Osteocyte (in vitro differentiated cells): ENCODE data around the gene ODAD4. TPM values are rescaled to one million over a fixed set of nuclear protein-coding genes. Genes with fewer than 3 reads are reported as not detected.

Experiments used
- DNase-seq: peaks from one replicate; pipeline ENCODE4 v3.0.0; 2021; ENCODE audit warnings: mixed read lengths; ENCODE audit not compliant: unreplicated experiment; ENCODE audit errors: extremely low spot score
- H3K27ac Mint-ChIP-seq: one replicate; pipeline ENCODE4 v1.8.0; 2021; ENCODE audit warnings: mild to moderate bottlenecking, mixed read lengths; ENCODE audit not compliant: unreplicated experiment
- H3K27me3 Mint-ChIP-seq: one replicate; pipeline ENCODE4 v1.8.0; 2021; ENCODE audit warnings: mixed read lengths; ENCODE audit not compliant: unreplicated experiment
- H3K36me3 Mint-ChIP-seq: one replicate; pipeline ENCODE4 v1.8.0; 2021; ENCODE audit warnings: mixed read lengths; ENCODE audit not compliant: unreplicated experiment
- H3K4me1 Mint-ChIP-seq: one replicate; pipeline ENCODE4 v1.8.0; 2021; ENCODE audit warnings: mixed read lengths; ENCODE audit not compliant: unreplicated experiment
- H3K4me3 Mint-ChIP-seq: one replicate; pipeline ENCODE4 v1.8.0; 2021; ENCODE audit warnings: mild to moderate bottlenecking, moderate library complexity, mixed read lengths; ENCODE audit not compliant: unreplicated experiment
- H3K9me3 Mint-ChIP-seq: one replicate; pipeline ENCODE4 v1.8.0; 2021; ENCODE audit warnings: mixed read lengths; ENCODE audit not compliant: unreplicated experiment
- total RNA-seq: library from RNA; stranded (reverse); gene quantifications from 2 replicates; pipeline ENCODE4 v1.2.1, GENCODE V29; 2021
- TF ChIP-seq, protein P1 (sequence below): fragments of 200-600 bp; sonication (generic); IDR thresholded peaks from 2 replicates; pipeline ENCODE4 v1.5.0; 2021; ENCODE audit warnings: antibody characterized with exemption, mild to moderate bottlenecking, moderate library complexity

ODAD4 gene
- total RNA-seq, 1 donor from 2014 or later: 2.5 TPM

DNA sequence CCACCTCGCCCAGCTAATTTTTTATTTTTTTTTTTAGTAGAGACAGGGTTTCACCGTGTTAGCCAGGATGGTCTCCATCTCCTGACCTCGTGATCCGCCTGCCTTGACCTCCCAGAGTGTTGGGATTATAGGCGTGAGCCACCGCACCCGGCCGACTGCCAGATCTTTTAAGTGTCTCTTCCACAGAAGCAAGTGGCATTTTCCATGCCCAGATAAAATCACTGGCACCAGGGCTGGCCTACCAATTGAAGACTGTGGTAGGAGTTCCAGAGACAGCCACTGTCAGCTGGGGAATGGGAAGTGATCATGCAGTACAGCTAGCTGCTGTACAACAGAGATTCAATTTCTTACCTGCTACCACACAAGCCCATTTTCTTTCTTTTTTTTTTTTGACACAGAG is 54.0 kb downstream of the ODAD4 start:
- TF ChIP-seq, protein P1, sequence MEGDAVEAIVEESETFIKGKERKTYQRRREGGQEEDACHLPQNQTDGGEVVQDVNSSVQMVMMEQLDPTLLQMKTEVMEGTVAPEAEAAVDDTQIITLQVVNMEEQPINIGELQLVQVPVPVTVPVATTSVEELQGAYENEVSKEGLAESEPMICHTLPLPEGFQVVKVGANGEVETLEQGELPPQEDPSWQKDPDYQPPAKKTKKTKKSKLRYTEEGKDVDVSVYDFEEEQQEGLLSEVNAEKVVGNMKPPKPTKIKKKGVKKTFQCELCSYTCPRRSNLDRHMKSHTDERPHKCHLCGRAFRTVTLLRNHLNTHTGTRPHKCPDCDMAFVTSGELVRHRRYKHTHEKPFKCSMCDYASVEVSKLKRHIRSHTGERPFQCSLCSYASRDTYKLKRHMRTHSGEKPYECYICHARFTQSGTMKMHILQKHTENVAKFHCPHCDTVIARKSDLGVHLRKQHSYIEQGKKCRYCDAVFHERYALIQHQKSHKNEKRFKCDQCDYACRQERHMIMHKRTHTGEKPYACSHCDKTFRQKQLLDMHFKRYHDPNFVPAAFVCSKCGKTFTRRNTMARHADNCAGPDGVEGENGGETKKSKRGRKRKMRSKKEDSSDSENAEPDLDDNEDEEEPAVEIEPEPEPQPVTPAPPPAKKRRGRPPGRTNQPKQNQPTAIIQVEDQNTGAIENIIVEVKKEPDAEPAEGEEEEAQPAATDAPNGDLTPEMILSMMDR: no peak
- no peaks in the 10 kb centered on the region for H3K27me3 Mint-ChIP-seq
- H3K27ac Mint-ChIP-seq: no peak overlapping the region
- H3K36me3 Mint-ChIP-seq: peaks cover 60% of the 10 kb centered on the region
- no peak for DNase-seq
- no peaks in the 10 kb centered on the region for H3K9me3 Mint-ChIP-seq
- no peaks in the 10 kb centered on the region for H3K4me1 Mint-ChIP-seq
- no peak overlapping the region for H3K4me3 Mint-ChIP-seq

DNA sequence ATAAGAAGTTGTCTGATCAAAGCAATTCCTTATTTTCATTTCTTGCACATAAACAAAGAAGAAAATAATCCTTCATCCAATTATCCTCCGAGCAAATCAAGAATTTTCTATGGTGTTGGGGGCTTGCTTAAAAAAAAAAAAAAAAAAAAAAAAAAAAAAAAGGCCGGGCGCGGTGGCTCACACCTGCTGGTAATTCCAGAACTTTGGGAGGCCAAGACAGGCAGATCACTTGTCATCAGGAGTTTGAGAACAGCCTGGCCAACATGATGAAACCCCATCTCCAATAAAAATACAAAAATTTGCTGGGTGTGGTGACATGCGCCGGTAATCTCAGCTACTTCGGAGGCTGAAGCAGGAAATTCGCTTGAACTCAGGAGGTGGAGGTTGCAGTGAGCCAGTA is 55.5 kb downstream of the ODAD4 start:
- DNase-seq: no peak
- H3K9me3 Mint-ChIP-seq: no peaks in the 10 kb centered on the region
- TF ChIP-seq, protein P1: no peak
- H3K27ac Mint-ChIP-seq: no peak overlapping the region
- peaks cover 59% of the 10 kb centered on the region for H3K36me3 Mint-ChIP-seq
- no peak overlapping the region for H3K4me3 Mint-ChIP-seq
- no peaks in the 10 kb centered on the region for H3K4me1 Mint-ChIP-seq
- H3K27me3 Mint-ChIP-seq: no peaks in the 10 kb centered on the region

DNA sequence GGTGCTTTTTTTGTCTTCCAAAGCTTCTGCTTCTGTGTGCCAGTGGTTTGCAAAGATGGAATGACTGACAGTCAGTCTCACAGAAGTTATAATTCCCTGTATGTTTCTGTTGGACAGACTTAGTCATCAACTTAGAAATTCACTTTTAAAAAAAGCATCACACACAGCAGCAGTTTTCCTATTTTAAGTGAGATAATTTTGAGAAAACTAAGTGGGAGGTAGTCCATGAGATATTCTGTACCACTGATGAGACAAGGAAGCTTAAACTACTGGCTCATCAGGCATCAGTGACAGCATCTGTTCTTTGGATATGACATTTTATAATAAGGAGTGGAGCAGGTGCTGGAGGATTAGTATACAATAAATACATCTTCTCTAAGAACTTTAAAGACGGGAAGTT is 56.2 kb downstream of the ODAD4 start:
- H3K27ac Mint-ChIP-seq: no peak overlapping the region
- H3K4me3 Mint-ChIP-seq: no peak overlapping the region
- H3K9me3 Mint-ChIP-seq: no peaks in the 10 kb centered on the region
- H3K4me1 Mint-ChIP-seq: no peaks in the 10 kb centered on the region
- TF ChIP-seq, protein P1: no peak
- peaks cover 61% of the 10 kb centered on the region for H3K36me3 Mint-ChIP-seq
- no peak for DNase-seq
- H3K27me3 Mint-ChIP-seq: no peaks in the 10 kb centered on the region

DNA sequence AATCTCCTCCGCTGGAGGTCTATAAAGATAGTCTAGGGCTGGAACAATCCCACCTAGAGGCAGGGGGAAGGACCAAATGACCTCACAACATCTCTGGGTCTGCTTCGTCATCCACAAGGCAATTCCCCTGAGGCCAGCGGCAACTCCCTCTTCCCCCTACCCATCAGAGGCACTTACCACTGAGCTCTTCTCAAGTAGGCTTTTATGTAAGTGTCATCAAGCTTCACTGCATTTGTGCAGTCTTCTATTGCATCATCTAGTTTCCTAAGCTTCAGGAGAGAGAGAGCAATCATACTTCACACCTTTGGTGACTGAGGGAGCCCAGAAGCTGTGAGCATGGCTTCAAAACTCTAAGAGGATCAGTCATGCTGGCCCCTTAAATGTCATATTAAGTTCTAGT is 57.2 kb downstream of the ODAD4 start:
- TF ChIP-seq, protein P1: no peak
- Mint-ChIP-seq H3K4me1 (no peaks in the 10 kb centered on the region), H3K4me3 (no peak overlapping the region), H3K27ac (no peak overlapping the region), H3K9me3 (no peaks in the 10 kb centered on the region), H3K36me3 (peaks cover 59% of the 10 kb centered on the region), H3K27me3 (no peaks in the 10 kb centered on the region)
- no peak for DNase-seq

DNA sequence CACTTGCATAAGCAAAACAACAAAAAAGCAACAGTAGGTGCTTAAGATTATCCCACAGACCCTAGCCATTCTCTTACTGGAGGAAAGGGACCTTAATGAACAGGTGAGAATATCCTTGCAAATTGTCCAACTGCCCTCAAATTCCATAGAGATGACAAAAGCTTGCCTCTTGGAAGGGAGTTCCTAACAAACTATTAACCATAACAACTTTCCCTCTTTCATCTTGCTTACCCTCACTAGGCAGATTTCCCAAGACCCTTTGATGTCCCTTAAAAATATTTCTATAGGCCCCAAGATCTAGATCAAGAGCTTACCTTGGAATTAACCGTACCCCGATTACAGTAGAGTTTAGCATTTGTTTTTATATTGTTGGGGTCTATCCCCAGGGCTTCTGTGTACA is 58.0 kb downstream of the ODAD4 start:
- no peak for DNase-seq
- no peak overlapping the region for H3K4me3 Mint-ChIP-seq
- H3K36me3 Mint-ChIP-seq: peaks cover 62% of the 10 kb centered on the region
- no peaks in the 10 kb centered on the region for H3K27me3 Mint-ChIP-seq
- H3K27ac Mint-ChIP-seq: no peak overlapping the region
- TF ChIP-seq, protein P1: no peak
- H3K4me1 Mint-ChIP-seq: no peaks in the 10 kb centered on the region
- H3K9me3 Mint-ChIP-seq: no peaks in the 10 kb centered on the region
